CD4-positive, alpha-beta T cell treated with Interleukin-12 subunit alpha and Interleukin-12 subunit beta, for 1 hour (primary cell): ENCODE results near the gene TAGLN3.

Experiments used
- DNase-seq: peaks from one replicate; pipeline ENCODE4 v3.0.0-alpha.2; 2020

Gene TAGLN3

DNA sequence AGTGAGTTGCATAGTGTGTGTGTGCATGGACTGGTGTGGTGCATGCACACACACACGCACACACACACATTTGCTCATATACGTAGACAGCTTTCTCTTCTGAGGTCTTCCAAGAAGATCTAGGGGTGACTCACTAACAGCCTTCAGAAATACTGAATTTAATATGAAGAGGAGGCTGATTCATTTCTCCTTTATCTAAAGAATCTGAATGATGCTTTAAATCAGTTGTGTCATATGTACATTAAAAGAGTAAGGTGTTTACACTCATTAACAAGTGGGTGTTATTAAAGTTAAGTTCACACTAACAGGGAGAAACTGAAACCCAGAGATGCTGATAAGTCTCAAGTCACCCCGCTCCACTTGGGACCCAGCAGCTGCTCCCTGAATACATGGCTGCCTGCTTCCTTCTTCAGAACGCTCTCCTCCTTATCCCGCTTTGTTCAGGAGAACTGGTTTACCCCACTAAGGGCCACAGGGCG is 57.8 kb downstream of the TAGLN3 start:
- no peak for DNase-seq

DNA sequence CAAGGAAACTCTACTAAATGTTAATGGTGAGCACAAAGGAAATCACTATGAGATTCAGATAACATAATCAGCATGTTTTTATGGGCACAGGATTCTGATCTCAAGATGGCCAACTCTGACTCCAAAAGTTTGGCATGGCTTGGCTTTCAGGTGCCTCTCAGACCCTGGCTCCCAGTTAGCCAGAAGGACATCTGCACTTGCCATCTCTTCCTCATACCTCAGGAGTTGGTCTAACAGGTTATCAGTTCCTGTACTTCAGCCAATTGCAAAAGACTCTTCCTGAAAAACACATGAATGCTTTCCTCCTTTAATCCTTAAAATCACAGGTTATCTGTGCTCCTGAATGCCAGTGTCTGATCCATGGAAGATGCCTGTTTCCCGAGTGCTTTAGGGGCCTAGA is 60.8 kb downstream of the TAGLN3 start:
- no peak for DNase-seq

- DNase-seq, result no peak
Observed at GRCh38 chr3:112061152-112061551, 62.4 kb downstream of the TAGLN3 start.
